GM23338 (cell line): ENCODE measurements around the gene SKP2. TPM values are rescaled to one million over a fixed set of nuclear protein-coding genes. Genes with fewer than 3 reads are reported as not detected.

Experiments used
- ATAC-seq: fragments of 200-7000 bp; cut with Tn5 transposase; 3 replicates; pipeline ENCODE4 v1.9.1; 2020
- DNase-seq: peaks from one replicate; pipeline ENCODE4 v3.0.0-alpha.2; 2015; ENCODE audit warnings: low spot score
- H2AFZ ChIP-seq: fragments of 200-600 bp; sonication (generic); 2 replicates; pipeline ENCODE4 v1.8.0; 2016; ENCODE audit warnings: antibody characterized with exemption, mild to moderate bottlenecking, moderate library complexity
- H3F3A ChIP-seq: fragments of 200-600 bp; sonication (generic); replicated peaks from 2 replicates; pipeline ENCODE4 v1.8.0; 2017; ENCODE audit warnings: antibody characterized with exemption, mixed run types, low read depth
- H3K27ac ChIP-seq: fragments of 200-600 bp; sonication (generic); 2 replicates; pipeline ENCODE4 v1.6.1; 2016; ENCODE audit warnings: low read depth
- H3K27me3 ChIP-seq: fragments of 200-600 bp; sonication (generic); 2 replicates; pipeline ENCODE4 v1.8.0; 2016; ENCODE audit warnings: mild to moderate bottlenecking, mixed run types, moderate library complexity; ENCODE audit not compliant: insufficient read depth
- H3K36me3 ChIP-seq: fragments of 200-600 bp; sonication (generic); 2 replicates; pipeline ENCODE4 v1.8.0; 2016; ENCODE audit warnings: mild to moderate bottlenecking; ENCODE audit not compliant: insufficient read depth
- H3K4me1 ChIP-seq: fragments of 200-600 bp; sonication (generic); 2 replicates; pipeline ENCODE4 v1.8.0; 2016; ENCODE audit warnings: mild to moderate bottlenecking, moderate library complexity; ENCODE audit not compliant: insufficient read depth
- H3K4me2 ChIP-seq: fragments of 200-600 bp; sonication (generic); 2 replicates; pipeline ENCODE4 v1.7.1; 2017; ENCODE audit warnings: mixed run types
- H3K4me3 ChIP-seq: fragments of 200-600 bp; sonication (generic); 2 replicates; pipeline ENCODE4 v1.6.1; 2016; ENCODE audit warnings: mixed run types
- H3K79me2 ChIP-seq: fragments of 200-600 bp; sonication (generic); replicated peaks from 2 replicates; pipeline ENCODE4 v1.8.0; 2017; ENCODE audit warnings: mild to moderate bottlenecking; ENCODE audit not compliant: insufficient read depth
- H3K9me2 ChIP-seq: fragments of 200-600 bp; sonication (generic); 2 replicates; pipeline ENCODE4 v1.8.0; 2017; ENCODE audit not compliant: insufficient read depth
- H4K20me1 ChIP-seq: fragments of 200-600 bp; sonication (generic); replicated peaks from 2 replicates; pipeline ENCODE4 v1.8.0; 2017; ENCODE audit warnings: mild to moderate bottlenecking; ENCODE audit not compliant: insufficient read depth
- H3K27ac Mint-ChIP-seq: 2 replicates; pipeline ENCODE4 v1.8.0; 2020; ENCODE audit warnings: inconsistent platforms, mild to moderate bottlenecking, moderate library complexity, mixed read lengths
- H3K27me3 Mint-ChIP-seq: 3 replicates; pipeline ENCODE4 v1.8.0; 2022; ENCODE audit warnings: low read depth, mild to moderate bottlenecking, moderate library complexity, mixed read lengths, inconsistent platforms; ENCODE audit not compliant: insufficient read depth, poor library complexity
- H3K36me3 Mint-ChIP-seq: 3 replicates; pipeline ENCODE4 v1.8.0; 2021; ENCODE audit warnings: low read depth, mild to moderate bottlenecking, inconsistent platforms, moderate library complexity, mixed read lengths
- H3K4me1 Mint-ChIP-seq: 3 replicates; pipeline ENCODE4 v1.8.0; 2020; ENCODE audit warnings: mild to moderate bottlenecking, inconsistent platforms, mixed read lengths
- H3K4me3 Mint-ChIP-seq: 3 replicates; pipeline ENCODE4 v1.8.0; 2021; ENCODE audit warnings: moderate library complexity, mild to moderate bottlenecking, inconsistent platforms, mixed read lengths
- H3K9me3 Mint-ChIP-seq: 3 replicates; pipeline ENCODE4 v1.8.0; 2020; ENCODE audit warnings: moderate library complexity, mild to moderate bottlenecking, inconsistent platforms, mixed read lengths
- CREB1 ChIP-seq: fragments of 250-450 bp; sonication (Bioruptor Pico); IDR thresholded peaks from 2 replicates; pipeline ENCODE4 v1.5.0; 2020; ENCODE audit warnings: low read depth, mild to moderate bottlenecking, moderate library complexity
- ETS1 ChIP-seq: IDR thresholded peaks from 2 replicates; pipeline ENCODE4 v1.6.1; 2016; ENCODE audit warnings: antibody characterized with exemption
- EZH2phosphoT487 ChIP-seq: fragments of 200-600 bp; sonication (generic); IDR thresholded peaks from one replicate; pipeline ENCODE4 v1.8.1; 2018; ENCODE audit warnings: antibody characterized with exemption; ENCODE audit not compliant: unreplicated experiment
- NANOG ChIP-seq: IDR thresholded peaks from 2 replicates; pipeline ENCODE4 v1.6.1; 2016; ENCODE audit warnings: antibody characterized with exemption, borderline replicate concordance
- POLR2AphosphoS5 ChIP-seq: IDR thresholded peaks from 2 replicates; pipeline ENCODE4 v1.6.1; 2016; ENCODE audit warnings: antibody characterized with exemption, low read depth
- REST ChIP-seq: IDR thresholded peaks from one replicate; pipeline ENCODE4 v1.6.1; 2018; ENCODE audit warnings: antibody characterized with exemption; ENCODE audit not compliant: unreplicated experiment
- ZNF114 ChIP-seq: fragments of 250-450 bp; sonication (Bioruptor Pico); IDR thresholded peaks from 2 replicates; pipeline ENCODE4 v1.5.0; 2020; ENCODE audit warnings: mild to moderate bottlenecking, moderate library complexity
- polyA plus RNA-seq: library from polyadenylated mRNA; unstranded; fragments of >200 nt; fragmentation: Nextera tagmentation; extraction: Ambion mirVana; gene quantifications from 2 replicates; pipeline ENCODE4 v1.2.1, GENCODE V29; 2016
- total RNA-seq: library from RNA; depleted of rRNA; stranded (reverse); fragments of >200 nt; shearing (Covaris generic); gene quantifications from 2 replicates; pipeline ENCODE4 v1.2.3, GENCODE V29; 2014
- TF ChIP-seq, protein P1 (sequence below): fragments of 250-450 bp; sonication (Bioruptor Pico); IDR thresholded peaks from 2 replicates; pipeline ENCODE4 v1.5.0; 2020; ENCODE audit warnings: mild to moderate bottlenecking, moderate library complexity

Gene SKP2
- total and polyA plus RNA-seq, 2 experiments from 2014 or later: 66.6 to 75.6 TPM

DNA sequence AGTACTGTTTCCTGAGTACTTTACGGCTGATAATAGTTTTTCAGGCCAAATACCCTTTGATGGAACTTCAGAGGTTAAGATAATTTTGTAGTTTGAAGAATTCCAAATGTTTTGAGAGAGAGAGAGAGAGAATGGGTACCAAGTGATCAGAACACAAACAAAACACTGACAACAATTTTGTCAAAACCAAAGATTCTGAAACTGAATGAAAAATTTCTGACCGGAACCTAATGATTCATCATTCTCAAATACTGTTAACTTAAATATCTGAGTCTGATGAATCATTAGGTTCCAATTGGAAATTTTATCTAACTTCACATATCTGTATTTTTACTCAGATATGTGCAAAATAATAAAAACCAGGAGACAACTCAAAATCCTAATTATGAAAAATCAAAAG is 4.2 kb upstream of the SKP2 start:
- Histone ChIP-seq H3K79me2 (peaks cover 6% of the 10 kb centered on the region), H3K4me2 (no peak overlapping the region), H3K4me1 (no peaks in the 10 kb centered on the region), H3K9me2 (no peaks in the 10 kb centered on the region), H3K4me3 (no peak overlapping the region), H3K27ac (no peak overlapping the region), H3K27me3 (no peaks in the 10 kb centered on the region), H2AFZ (no peak overlapping the region), H4K20me1 (no peaks in the 10 kb centered on the region), H3K36me3 (no peaks in the 10 kb centered on the region), H3F3A (no peaks in the 10 kb centered on the region)
- no peak overlapping the region for H3K4me3 Mint-ChIP-seq
- no peak for TF ChIP-seq POLR2AphosphoS5
- TF ChIP-seq EZH2phosphoT487: no peak
- TF ChIP-seq NANOG: no peak
- ATAC-seq (no peak), DNase-seq (no peak)
- peaks cover 6% of the 10 kb centered on the region; the same call in 2 of the 3 replicates for H3K36me3 Mint-ChIP-seq
- peaks cover 5% of the 10 kb centered on the region; the same call in 2 of the 3 replicates for H3K4me1 Mint-ChIP-seq
- H3K27ac Mint-ChIP-seq: no peak overlapping the region
- H3K27me3 Mint-ChIP-seq: no peaks in the 10 kb centered on the region
- H3K9me3 Mint-ChIP-seq: no peaks in the 10 kb centered on the region

DNA sequence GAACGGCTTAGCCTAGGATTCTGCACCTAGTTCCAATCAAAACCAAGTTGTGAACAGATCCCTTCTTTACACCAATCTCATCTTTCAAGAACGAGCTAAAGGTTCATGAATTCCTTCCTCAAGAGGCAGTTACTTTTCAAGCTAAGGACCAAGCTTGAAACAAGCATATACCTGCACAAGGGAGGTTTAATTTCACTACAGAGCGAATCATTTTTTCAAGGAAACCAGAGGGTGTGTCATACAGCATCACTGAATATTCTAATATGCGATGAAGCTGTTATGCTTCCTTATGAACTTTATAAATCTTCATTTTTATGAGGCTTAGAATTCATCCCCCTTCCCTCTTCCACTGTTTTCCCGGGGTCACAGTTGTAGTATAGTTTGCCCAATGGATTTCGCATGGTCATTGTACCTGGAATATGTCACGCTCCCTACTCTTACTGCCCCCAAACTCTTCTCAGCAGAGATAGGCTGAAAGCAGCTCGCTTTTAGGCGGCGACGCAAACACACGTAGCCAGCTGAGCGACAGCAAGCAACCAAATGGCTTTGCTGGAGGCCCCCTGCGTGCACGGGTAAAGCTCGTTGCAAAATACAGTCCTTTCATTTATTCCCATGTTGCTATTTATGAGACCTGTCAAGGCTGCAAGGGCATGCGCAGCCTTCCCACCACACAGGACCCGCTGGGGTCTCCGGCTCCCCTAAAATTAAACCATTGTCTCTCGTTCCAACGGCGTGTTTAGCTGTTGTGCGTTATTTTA is 1.1 kb upstream of the SKP2 start:
- TF ChIP-seq REST (no peak), ZNF114 (CRISPR knock-in tag) (no peak), NANOG (no peak), POLR2AphosphoS5 (no peak), CREB1 (peak; percentile 92), ETS1 (no peak)
- TF ChIP-seq, protein P1, sequence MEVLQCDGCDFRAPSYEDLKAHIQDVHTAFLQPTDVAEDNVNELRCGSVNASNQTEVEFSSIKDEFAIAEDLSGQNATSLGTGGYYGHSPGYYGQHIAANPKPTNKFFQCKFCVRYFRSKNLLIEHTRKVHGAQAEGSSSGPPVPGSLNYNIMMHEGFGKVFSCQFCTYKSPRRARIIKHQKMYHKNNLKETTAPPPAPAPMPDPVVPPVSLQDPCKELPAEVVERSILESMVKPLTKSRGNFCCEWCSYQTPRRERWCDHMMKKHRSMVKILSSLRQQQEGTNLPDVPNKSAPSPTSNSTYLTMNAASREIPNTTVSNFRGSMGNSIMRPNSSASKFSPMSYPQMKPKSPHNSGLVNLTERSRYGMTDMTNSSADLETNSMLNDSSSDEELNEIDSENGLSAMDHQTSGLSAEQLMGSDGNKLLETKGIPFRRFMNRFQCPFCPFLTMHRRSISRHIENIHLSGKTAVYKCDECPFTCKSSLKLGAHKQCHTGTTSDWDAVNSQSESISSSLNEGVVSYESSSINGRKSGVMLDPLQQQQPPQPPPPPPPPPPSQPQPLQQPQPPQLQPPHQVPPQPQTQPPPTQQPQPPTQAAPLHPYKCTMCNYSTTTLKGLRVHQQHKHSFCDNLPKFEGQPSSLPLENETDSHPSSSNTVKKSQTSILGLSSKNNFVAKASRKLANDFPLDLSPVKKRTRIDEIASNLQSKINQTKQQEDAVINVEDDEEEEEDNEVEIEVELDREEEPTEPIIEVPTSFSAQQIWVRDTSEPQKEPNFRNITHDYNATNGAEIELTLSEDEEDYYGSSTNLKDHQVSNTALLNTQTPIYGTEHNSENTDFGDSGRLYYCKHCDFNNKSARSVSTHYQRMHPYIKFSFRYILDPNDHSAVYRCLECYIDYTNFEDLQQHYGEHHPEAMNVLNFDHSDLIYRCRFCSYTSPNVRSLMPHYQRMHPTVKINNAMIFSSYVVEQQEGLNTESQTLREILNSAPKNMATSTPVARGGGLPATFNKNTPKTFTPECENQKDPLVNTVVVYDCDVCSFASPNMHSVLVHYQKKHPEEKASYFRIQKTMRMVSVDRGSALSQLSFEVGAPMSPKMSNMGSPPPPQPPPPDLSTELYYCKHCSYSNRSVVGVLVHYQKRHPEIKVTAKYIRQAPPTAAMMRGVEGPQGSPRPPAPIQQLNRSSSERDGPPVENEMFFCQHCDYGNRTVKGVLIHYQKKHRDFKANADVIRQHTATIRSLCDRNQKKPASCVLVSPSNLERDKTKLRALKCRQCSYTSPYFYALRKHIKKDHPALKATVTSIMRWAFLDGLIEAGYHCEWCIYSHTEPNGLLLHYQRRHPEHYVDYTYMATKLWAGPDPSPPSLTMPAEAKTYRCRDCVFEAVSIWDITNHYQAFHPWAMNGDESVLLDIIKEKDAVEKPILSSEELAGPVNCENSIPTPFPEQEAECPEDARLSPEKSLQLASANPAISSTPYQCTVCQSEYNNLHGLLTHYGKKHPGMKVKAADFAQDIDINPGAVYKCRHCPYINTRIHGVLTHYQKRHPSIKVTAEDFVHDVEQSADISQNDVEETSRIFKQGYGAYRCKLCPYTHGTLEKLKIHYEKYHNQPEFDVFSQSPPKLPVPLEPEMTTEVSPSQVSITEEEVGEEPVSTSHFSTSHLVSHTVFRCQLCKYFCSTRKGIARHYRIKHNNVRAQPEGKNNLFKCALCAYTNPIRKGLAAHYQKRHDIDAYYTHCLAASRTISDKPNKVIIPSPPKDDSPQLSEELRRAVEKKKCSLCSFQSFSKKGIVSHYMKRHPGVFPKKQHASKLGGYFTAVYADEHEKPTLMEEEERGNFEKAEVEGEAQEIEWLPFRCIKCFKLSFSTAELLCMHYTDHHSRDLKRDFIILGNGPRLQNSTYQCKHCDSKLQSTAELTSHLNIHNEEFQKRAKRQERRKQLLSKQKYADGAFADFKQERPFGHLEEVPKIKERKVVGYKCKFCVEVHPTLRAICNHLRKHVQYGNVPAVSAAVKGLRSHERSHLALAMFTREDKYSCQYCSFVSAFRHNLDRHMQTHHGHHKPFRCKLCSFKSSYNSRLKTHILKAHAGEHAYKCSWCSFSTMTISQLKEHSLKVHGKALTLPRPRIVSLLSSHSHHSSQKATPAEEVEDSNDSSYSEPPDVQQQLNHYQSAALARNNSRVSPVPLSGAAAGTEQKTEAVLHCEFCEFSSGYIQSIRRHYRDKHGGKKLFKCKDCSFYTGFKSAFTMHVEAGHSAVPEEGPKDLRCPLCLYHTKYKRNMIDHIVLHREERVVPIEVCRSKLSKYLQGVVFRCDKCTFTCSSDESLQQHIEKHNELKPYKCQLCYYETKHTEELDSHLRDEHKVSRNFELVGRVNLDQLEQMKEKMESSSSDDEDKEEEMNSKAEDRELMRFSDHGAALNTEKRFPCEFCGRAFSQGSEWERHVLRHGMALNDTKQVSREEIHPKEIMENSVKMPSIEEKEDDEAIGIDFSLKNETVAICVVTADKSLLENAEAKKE (CRISPR knock-in tag): no peak
- 0 out of 2 replicates have a peak overlapping the region, but pooled peaks have one; percentile 26 for H3K27ac ChIP-seq
- H3K4me1 Mint-ChIP-seq: peaks cover 14% of the 10 kb centered on the region; the same call in 2 of the 3 replicates

More for the DNA sequence above, 1.1 kb upstream of the SKP2 start:
- DNase-seq: peak; percentile 74
- Mint-ChIP-seq H3K36me3 (peaks cover 34% of the 10 kb centered on the region), H3K9me3 (no peaks in the 10 kb centered on the region), H3K27ac (peak overlapping the region; percentile 68; the same call in 1 of the 2 replicates), H3K4me3 (peak overlapping the region; percentile 98), H3K27me3 (no peaks in the 10 kb centered on the region)
- Histone ChIP-seq H3F3A (no peaks in the 10 kb centered on the region), H3K27me3 (no peaks in the 10 kb centered on the region), H3K4me3 (peak overlapping the region; percentile 84), H3K36me3 (peaks cover 6% of the 10 kb centered on the region; the same call in 1 of the 2 replicates), H3K4me1 (no peaks in the 10 kb centered on the region; the same call in 1 of the 2 replicates), H4K20me1 (no peaks in the 10 kb centered on the region; the same call in 1 of the 2 replicates), H3K79me2 (peaks cover 35% of the 10 kb centered on the region), H3K9me2 (no peaks in the 10 kb centered on the region), H2AFZ (peak overlapping the region; percentile 95), H3K4me2 (peak overlapping the region; percentile 97)
- ATAC-seq: peak; percentile 21
